ENCODE measurements around the gene CDH4. TPM values are rescaled to one million over a fixed set of nuclear protein-coding genes. Genes with fewer than 3 reads are reported as not detected.

CDH4 gene
- total RNA-seq, 1 donor from 2014 or later, result 0.06 TPM

DNA sequence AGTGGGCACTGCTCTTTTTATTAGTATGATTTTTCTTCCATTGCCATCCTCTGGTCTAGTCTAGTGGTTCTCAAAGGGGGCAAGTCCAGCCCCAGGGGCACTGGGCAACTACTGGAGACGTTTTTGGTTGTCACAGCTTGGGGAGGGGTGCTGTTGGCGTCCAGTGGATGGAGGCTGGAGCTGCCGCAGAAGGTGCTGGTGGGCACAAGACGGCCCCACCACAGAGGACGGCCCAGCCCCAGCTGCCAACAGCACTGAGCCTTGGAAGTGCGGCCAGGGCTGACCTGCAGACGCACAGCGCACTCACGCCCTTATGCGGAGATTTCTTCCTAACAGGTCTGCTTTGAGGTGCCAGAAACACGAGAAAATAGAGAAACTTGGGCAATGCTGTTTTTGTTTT, 40.3 kb downstream of the CDH4 start:
- H3K9me3 ChIP-seq, result no peaks in the 10 kb centered on the region
- H3K27me3 ChIP-seq (ENCODE audit: low read depth), result no peaks in the 10 kb centered on the region
- no peak for DNase-seq
- intact Hi-C loops (cut with DNase I), result no loop called here
- TF ChIP-seq, protein P1, sequence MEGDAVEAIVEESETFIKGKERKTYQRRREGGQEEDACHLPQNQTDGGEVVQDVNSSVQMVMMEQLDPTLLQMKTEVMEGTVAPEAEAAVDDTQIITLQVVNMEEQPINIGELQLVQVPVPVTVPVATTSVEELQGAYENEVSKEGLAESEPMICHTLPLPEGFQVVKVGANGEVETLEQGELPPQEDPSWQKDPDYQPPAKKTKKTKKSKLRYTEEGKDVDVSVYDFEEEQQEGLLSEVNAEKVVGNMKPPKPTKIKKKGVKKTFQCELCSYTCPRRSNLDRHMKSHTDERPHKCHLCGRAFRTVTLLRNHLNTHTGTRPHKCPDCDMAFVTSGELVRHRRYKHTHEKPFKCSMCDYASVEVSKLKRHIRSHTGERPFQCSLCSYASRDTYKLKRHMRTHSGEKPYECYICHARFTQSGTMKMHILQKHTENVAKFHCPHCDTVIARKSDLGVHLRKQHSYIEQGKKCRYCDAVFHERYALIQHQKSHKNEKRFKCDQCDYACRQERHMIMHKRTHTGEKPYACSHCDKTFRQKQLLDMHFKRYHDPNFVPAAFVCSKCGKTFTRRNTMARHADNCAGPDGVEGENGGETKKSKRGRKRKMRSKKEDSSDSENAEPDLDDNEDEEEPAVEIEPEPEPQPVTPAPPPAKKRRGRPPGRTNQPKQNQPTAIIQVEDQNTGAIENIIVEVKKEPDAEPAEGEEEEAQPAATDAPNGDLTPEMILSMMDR (IDR thresholded peaks at IDR 0.05), result no peak
- no peaks in the 10 kb centered on the region for H3K36me3 ChIP-seq
- H3K27ac ChIP-seq, result no peak overlapping the region
- H3K4me3 ChIP-seq, result no peak overlapping the region
- no peaks in the 10 kb centered on the region for H3K4me1 ChIP-seq
- no peak for ATAC-seq

DNA sequence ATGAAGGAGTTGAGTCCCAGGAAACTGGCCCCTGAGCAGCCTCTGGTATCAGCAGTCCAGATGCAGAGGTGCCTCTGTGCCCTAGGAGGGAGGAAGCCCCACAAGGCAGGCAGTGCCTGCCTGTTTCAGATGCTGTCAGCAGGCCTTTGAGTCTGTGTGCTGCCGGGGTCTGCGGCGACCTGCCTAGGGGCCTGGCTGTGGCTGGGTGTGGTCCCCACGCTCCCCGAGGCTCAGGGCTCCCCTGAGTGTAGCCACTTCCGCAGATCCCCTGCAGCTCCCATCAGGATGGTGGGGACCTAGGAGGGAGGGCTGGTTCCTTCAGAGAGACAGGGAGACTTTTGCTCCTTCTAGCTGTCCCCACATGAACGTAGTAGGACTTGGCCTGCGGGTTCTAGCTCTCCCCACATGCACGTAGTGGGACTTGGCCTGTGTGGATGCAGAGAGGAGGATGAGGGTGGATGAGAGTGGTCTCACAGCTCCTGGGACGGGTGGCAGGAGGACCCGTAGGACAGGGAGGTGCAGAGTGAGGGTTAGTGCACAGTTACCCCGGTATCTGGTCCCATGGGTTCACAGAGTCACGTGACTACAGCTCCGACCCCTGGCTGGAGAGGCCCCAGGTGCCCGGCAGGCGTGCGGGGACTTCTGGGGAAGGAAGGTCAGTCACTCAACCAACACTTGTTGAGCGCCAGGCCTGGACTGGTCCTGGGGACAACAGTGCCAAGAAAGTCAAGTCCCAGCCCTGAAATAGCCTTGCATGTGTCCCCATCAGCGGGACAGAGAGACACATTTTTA, 41.0 kb downstream of the CDH4 start:
- no peaks in the 10 kb centered on the region for H3K36me3 ChIP-seq
- no peaks in the 10 kb centered on the region for H3K9me3 ChIP-seq
- TF ChIP-seq, protein P1 (IDR thresholded peaks at IDR 0.05), result no peak
- no peak for ATAC-seq
- H3K27me3 ChIP-seq (ENCODE audit: low read depth), result no peaks in the 10 kb centered on the region
- no peak overlapping the region for H3K4me3 ChIP-seq
- no peaks in the 10 kb centered on the region for H3K4me1 ChIP-seq
- no peak for DNase-seq
- intact Hi-C loops (cut with DNase I), result no loop called here
- H3K27ac ChIP-seq, result no peak overlapping the region

DNA sequence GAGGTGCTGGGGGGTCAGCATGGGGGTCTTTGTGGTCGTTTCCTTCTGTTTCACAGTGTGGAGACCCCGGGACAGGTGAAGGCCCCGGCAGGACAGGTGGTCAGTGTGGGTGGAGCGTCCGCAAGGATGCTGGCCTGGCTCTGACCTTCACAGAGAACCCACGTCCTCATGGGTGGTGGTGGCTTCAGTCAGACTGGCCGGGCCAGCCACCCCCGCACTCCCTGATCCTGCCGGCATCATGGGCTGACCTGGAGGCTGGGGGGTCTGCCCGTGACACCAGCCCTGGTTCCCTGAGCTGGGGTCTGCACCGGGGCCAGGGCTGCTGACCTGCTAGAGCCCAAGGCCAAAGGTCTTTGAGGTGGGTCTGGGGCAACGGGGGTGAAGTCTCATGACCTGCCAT, 41.9 kb downstream of the CDH4 start:
- ATAC-seq, result no peak
- Histone ChIP-seq H3K36me3 (no peaks in the 10 kb centered on the region), H3K27me3 (ENCODE audit: low read depth) (no peaks in the 10 kb centered on the region), H3K4me3 (no peak overlapping the region), H3K4me1 (no peaks in the 10 kb centered on the region), H3K27ac (no peak overlapping the region), H3K9me3 (no peaks in the 10 kb centered on the region)
- intact Hi-C loops (cut with DNase I), result no loop called here
- DNase-seq, result no peak
- TF ChIP-seq, protein P1 (IDR thresholded peaks at IDR 0.05), result no peak

DNA sequence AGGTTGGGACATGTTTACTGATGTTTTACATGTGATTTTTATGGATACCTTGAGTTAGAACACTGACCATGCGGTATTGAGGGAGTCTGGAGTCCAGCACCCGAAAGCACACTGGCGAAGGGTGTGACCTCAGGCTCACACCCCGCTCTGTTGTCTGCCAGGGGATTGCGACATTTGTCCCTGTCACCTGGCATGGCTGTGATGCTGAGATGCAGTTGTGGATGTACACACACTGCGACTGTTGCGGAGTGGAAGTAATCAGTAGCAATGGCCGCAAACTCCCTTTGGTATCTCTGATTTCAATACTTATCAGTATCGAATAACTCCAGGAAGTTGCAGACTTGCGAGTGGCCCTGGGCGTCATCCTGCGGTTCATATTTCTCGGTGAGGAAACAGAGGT, 43.2 kb downstream of the CDH4 start:
- ATAC-seq, result no peak
- DNase-seq, result no peak
- TF ChIP-seq, protein P1 (IDR thresholded peaks at IDR 0.05), result no peak
- intact Hi-C loops (cut with DNase I), result no loop called here
- Histone ChIP-seq H3K36me3 (no peaks in the 10 kb centered on the region), H3K27ac (no peak overlapping the region), H3K4me1 (no peaks in the 10 kb centered on the region), H3K4me3 (no peak overlapping the region), H3K27me3 (ENCODE audit: low read depth) (no peaks in the 10 kb centered on the region), H3K9me3 (no peaks in the 10 kb centered on the region)

DNA sequence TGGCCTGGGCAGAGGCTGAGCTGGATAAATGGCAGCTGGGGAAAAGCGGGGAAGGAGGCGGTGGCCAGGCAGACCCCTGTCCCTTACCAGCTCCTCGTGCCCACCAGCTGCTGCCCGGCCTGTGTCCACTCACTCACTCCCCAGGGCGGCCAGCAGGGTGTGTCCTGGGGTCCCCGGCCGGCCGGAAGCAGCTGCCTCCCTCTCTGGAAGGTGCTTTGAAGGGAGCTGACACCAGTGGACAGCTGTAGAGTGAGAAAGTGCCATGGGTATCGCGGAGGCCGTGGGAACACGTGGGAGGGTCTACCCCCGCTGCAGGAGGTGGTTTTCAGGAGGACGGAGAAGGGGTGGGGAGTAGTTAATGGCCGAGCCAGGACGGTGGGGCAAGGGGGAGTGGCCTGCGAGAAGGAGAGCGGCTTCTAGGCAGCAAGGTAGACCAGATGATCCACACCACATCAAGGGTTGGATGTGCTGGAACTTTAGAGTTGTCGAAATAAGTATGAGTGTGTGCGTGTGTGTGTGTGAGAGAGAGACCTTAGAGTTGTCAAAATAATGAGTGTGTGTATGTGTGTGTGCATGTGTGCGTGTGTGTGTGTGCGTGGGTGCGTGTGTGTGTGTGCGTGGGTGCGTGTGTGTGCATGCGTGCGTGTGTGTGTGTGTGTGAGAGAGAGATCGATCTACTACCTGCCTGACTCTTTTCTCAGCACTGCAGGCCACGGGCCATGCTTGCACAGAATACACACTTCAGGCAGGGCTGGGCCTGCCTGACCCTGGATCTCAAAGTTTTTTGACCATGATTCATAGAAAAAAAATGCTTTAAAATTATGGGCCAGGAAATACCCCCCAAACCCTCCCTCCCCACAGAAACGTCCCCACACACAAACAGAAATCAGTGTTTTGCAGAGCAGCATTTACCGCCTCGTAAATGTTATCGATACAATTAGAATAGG, 43.9 kb downstream of the CDH4 start:
- H3K4me3 ChIP-seq, result no peak overlapping the region
- H3K27me3 ChIP-seq (ENCODE audit: low read depth), result no peaks in the 10 kb centered on the region
- no peak overlapping the region for H3K27ac ChIP-seq
- H3K9me3 ChIP-seq, result no peaks in the 10 kb centered on the region
- no peaks in the 10 kb centered on the region for H3K36me3 ChIP-seq
- DNase-seq (no peak), ATAC-seq (no peak)
- no peaks in the 10 kb centered on the region for H3K4me1 ChIP-seq
- intact Hi-C loops (cut with DNase I), result no loop called here
- TF ChIP-seq, protein P1 (IDR thresholded peaks at IDR 0.05), result no peak
